ENCODE results near the gene ZNF554.
A peak's percentile ranks its signal among the peaks of the same experiment; 100 is the strongest.

Gene ZNF554

DNA sequence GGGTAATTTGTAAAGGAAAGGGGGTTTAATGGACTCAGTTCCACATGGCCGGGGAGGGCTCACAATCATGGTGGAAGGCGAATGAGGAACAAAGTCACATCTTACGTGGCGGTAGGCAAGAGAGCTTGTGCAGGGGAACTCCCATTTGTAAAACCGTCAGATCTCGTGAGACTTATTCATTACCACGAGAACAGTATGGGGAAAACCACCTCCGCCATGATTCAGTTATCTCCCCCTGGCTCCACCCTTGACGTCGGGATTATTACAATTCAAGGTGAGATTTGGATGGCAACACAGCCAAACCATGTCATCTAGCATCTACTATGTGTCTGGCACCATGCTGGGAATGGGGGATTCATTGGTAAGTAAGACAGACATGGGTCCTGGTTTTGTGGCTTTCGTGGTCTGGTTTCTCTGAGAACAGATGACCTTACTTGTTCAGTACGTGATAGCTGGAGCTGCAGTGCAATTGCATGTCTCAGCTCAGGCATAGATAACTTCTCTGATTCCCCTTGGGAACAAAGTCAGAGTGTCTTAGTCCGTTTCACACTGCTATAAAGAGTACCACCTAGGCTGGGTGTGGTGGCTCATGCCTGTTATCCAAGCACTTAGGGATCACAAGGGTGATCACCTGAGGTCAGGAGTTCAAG is 8.3 kb downstream of the ZNF554 start:
- DNase-seq (ENCODE audit: low spot score): no peak

GRCh38 chr19:2834294-2834871 is 14.7 kb downstream of the ZNF554 start:
- no peak for DNase-seq (ENCODE audit: low spot score)

- no peak for DNase-seq (ENCODE audit: low spot score)
These were observed 17.8 kb downstream of the ZNF554 start for GRCh38 chr19:2837430-2837829.

GRCh38 chr19:2840794-2841791 is 21.4 kb downstream of the ZNF554 start, which contains the start of gene ZNF555:
TSS of gene ZNF555 (plus strand) at chr19:2841475. CDS start at chr19:2841573, 98 bp downstream.
- peak; percentile 99 for DNase-seq (ENCODE audit: low spot score)

GRCh38 chr19:2841855-2842574 is 22.3 kb downstream of the ZNF554 start:
- DNase-seq (ENCODE audit: low spot score): no peak

GRCh38 chr19:2845107-2845506 is 25.4 kb downstream of the ZNF554 start:
- DNase-seq (ENCODE audit: low spot score): no peak

DNA sequence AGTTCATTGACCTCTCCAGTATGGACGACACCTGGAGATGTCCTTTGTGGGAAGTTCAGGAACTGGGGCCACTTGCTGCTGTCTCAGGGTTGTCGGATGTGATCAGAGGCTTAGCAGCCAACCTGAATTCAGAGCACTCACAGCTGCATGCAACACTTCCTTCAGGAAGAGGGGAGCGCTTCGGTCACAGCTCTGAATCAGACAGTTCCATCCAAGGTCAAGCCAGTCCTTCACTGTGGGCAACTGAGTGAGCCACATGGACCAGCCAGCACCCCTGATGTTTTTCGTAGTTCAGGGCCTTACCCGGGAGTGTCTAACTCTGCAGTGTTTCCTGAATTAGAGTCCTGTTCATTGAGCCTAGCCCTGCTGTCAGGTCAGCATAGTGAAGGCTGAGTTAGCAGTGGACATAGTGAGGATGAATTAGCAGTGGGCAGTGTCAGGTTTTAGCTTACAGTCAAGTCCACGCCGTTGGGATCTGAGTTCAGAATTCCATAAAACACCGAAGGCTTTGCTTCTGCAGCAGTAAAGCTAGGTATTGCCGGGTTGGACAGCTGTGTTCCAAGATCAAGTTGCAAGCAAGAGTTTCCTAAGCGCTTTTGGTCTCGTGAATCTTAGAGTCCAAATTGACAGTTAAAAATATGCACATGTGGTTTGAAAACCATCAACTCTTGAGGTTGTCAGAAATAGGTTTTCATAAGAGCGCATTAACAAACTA is 26.7 kb downstream of the ZNF554 start:
- no peak for DNase-seq (ENCODE audit: low spot score)

DNA sequence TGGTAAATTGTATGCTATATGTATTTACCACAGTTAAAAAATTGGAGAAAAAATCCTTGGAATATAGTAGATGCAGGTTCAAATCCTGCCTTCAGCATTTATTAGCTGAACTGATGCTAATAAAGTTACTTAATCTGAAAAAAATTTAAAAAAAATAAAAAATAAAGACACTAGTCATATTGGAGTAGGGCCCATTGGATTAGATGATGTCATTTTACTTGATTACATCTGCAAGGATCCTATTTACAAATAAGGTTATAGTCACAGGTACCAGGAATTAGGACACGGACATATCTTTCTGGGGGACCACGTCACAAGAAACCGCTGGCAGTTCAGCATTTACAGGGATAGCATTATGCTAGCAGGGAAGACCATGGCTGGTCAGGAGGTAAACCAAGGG is 27.8 kb downstream of the ZNF554 start:
- no peak for DNase-seq (ENCODE audit: low spot score)

- DNase-seq (ENCODE audit: low spot score): no peak
These were observed 28.9 kb downstream of the ZNF554 start for GRCh38 chr19:2848616-2849015.

GRCh38 chr19:2850256-2850925 is 30.7 kb downstream of the ZNF554 start:
- no peak for DNase-seq (ENCODE audit: low spot score)

DNA sequence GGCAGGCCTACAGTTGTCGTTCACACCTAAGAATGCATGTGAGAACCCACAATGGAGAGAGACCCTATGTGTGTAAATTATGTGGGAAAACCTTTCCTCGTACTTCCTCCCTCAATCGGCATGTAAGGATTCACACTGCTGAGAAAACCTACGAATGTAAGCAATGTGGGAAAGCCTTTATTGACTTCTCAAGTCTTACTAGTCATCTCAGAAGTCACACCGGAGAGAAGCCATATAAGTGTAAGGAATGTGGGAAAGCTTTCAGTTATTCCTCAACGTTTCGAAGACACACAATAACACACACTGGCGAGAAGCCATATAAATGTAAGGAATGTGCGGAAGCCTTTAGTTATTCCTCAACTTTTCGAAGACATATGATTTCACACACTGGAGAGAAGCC is 32.9 kb downstream of the ZNF554 start:
- DNase-seq (ENCODE audit: low spot score): no peak

DNA sequence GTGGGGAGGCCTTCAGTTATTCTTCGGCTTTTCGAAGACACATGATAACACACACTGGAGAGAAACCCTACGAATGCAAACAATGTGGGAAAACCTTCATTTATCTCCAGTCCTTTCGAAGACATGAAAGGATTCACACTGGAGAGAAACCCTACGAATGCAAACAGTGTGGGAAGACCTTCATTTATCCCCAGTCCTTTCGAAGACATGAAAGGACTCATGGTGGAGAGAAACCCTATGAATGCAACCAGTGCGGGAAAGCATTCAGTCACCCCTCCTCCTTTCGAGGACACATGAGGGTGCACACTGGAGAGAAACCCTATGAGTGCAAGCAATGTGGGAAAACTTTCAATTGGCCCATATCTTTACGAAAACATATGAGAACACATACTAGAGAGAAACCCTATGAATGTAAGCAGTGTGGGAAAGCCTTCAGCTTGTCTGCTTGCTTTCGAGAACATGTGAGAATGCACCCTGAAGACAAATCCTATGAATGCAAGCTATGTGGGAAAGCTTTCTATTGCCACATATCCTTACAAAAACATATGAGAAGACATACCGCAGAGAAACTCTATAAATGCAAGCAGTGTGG is 33.4 kb downstream of the ZNF554 start:
- no peak for DNase-seq (ENCODE audit: low spot score)

GRCh38 chr19:2854849-2855248 is 35.2 kb downstream of the ZNF554 start:
- DNase-seq (ENCODE audit: low spot score): no peak

DNA sequence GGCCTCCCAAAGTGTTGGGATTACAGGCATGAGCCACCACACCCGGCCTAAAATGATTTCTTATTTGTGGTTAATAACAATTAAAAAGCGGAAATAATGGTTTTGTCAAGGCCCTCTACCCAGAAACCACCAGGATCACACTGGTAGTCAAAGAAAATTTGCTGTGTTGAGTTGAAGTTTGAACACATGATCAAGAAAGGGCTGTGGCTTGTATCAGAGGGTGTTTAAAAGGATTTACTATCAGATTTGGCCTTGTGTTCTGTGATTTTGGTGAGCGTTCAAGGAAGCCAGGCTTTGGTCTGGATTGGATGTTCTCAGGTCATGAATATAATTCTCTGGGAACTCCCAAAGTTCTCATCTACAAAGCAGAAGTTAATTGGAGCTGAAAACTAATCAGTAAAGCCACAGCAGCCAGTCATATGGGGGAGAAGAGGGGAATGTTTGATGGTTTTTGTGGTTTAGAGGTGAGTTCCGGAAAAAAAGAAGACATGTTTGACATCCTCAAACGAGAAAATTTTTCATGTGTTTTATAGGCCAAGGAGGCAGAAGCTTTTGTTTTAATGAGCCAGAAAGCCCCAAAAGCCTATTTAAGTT is 36.9 kb downstream of the ZNF554 start:
- peak; percentile 44 for DNase-seq (ENCODE audit: low spot score)

- no peak for DNase-seq (ENCODE audit: low spot score)
These were observed 39.2 kb downstream of the ZNF554 start for GRCh38 chr19:2858864-2859263.

- DNase-seq (ENCODE audit: low spot score): no peak
These were observed 44.1 kb downstream of the ZNF554 start for GRCh38 chr19:2863816-2864215.

DNA sequence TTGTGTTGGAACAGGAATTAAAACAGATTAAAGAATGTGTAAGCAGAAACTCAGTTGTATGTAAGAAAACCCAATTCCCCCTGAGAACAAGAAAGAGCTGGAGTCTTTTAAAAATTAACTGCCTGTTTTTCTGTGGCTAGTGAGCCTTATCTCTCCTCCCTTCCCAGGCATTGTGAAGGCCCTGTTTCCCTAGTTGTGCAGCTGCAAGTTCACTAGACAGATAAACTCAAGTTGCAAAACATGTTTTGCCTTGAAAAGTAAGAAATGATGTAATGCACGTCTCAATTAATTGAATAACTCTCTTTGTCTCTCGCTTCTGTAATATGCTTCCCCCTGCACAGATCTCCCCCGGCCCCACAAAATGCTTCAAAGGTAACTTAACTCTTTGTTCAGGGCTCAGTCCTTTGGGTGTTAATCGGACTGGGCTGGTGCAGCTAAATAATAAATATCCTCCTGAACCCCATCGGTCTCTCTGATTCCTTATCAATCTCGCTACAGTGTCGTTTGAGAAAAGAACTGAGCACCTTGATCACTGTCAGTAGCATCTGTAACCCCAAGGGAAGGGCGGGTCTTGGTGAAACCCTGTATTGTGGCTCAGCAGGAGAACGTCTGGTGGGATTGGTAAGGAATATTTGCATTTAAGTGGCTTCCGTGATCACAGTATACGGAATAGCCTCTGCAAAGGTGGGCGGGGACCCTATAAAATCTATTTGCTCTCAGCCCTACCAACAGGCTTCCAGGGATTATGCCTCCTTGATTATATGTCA is 45.8 kb downstream of the ZNF554 start:
- DNase-seq (ENCODE audit: low spot score): no peak

DNA sequence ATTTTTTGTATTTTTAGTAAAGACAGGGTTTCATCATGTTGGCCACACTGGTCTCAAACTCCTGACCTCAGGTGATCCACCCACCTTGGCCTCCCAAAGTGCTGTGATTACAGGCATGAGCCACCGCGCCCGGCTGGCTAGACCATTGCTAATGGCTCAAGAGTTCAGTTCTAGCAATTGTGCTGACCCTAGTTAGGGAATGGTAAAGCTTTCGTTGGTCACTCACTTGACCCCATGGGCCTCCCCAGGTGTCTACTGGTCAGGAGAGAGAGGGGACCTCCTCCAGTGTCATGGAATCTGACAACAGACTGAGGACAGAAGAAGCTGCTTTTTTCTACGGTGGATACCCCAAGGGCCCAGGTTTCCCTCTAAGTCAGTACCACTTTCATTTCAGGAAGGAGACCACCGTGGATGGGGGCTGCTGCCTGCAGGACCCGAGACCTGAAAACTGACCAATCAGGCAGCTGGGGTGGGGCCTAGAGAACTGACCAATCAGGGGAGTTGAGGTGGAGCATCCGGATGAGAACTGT is 46.9 kb downstream of the ZNF554 start:
- no peak for DNase-seq (ENCODE audit: low spot score)
